Mammary epithelial cell (primary cell): ENCODE results near the gene TTC28.

Source experiments
- EZH2 ChIP-seq: IDR thresholded peaks from 2 replicates; pipeline ENCODE4 v1.6.1; 2012; ENCODE audit warnings: low read length, inconsistent platforms, borderline replicate concordance
- TF ChIP-seq, protein P1 (sequence below), 2 donors: IDR thresholded peaks in 1 of 2; conservative IDR thresholded peaks in 1 of 2; 2 replicates each; pipeline ENCODE4 v1.5.1; 2011 to 2012; ENCODE audit warnings: inconsistent platforms in 2 of 2, low read length in 2 of 2, mild to moderate bottlenecking in 2 of 2, control low read depth in 1 of 2, low read depth in 1 of 2; ENCODE audit not compliant: insufficient read depth in 1 of 2; ENCODE audit errors: extremely low read depth in 1 of 2

DNA sequence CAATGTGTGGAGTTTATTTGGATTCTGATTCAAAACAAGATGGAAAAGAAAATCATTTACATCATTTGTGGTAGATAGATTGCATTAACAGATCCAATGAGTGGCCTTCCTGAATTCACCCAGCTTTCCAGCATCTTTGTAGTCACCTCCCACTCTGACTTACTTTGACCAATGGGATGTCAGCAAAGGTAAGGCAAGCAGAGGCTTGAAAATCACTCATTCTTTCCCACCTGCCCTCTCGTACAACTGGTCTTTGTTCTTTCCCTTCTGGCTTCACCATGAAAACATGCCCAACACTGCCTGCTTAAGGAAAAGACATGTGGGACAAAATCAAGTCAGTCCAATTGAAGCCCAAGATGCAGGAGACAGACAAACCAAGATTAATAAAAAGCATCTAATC is 202.1 kb downstream of the TTC28 start:
- TF ChIP-seq, protein P1, sequence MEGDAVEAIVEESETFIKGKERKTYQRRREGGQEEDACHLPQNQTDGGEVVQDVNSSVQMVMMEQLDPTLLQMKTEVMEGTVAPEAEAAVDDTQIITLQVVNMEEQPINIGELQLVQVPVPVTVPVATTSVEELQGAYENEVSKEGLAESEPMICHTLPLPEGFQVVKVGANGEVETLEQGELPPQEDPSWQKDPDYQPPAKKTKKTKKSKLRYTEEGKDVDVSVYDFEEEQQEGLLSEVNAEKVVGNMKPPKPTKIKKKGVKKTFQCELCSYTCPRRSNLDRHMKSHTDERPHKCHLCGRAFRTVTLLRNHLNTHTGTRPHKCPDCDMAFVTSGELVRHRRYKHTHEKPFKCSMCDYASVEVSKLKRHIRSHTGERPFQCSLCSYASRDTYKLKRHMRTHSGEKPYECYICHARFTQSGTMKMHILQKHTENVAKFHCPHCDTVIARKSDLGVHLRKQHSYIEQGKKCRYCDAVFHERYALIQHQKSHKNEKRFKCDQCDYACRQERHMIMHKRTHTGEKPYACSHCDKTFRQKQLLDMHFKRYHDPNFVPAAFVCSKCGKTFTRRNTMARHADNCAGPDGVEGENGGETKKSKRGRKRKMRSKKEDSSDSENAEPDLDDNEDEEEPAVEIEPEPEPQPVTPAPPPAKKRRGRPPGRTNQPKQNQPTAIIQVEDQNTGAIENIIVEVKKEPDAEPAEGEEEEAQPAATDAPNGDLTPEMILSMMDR (conservative IDR thresholded peaks at IDR 0.05 in 1 of 2, IDR thresholded peaks at IDR 0.05 in 1 of 2; ENCODE audit: extremely low read depth in 1 of 2, insufficient read depth in 1 of 2, low read depth in 1 of 2, low read length in 2 of 2), result no peak
- no peak for TF ChIP-seq EZH2
